IPS-NIHi7 (cell line): ENCODE data around the gene C20orf141.
"Not testable (repeated sequence)": the region's sequence is repeated elsewhere in the genome, so short reads cannot be mapped to it uniquely, and the experiment has no call there.

ENCODE experiments used
- DNase-seq: peaks from one replicate; pipeline ENCODE4 v3.0.0; 2012; ENCODE audit warnings: mixed read lengths; ENCODE audit errors: extremely low spot score

The C20orf141 gene

GRCh38 chr20:2820084-2820895 lies 5.5 kb downstream of the C20orf141 start:
- DNase-seq = peak; percentile 68

DNA sequence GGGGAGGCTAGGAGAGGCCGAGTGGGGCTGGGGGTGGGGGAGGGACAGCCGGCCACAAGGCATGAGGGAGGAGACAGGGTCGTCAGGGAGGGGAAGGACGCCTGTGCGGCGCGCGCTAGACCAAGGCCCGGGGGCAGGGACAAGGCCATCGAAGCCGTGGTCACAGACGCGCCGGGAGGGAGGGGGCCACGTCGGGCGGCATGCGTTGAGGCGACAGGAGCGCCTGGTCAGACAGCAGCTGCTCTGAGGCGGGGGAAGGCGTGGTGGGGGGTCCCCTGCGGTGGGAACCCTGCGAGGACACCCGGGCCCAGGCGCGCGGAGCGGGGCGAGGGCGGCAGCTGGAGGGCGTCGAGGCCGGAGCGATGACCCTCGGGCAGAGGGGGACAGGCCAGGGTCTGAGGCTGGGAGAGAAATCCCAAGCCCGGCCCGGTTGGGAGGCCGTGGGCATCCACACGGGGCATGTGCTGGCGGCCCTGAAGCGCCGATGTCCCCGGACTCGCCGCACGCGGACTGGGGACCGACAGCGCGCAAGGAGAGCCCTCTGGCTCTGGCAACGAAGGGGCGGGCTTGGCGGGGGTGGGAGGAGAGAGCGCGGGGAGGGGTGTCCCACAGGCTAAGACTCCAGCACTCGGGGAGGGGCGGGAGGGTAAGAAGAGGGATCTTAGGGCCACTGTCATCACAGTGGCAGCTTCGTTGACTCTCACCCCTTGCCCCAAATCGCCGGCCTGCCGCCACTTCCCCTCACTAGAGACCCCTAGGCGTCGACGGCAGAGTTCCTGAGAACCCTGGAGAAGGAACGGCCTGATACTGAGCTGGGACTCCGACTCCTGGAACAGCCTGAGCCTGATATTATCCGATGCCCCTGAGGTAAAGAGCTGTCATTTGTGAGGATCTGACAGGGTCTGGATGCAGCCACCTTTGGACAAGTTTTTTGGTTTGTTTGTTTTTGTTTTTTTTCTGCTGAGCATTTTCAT lies 6.4 kb downstream of the C20orf141 start:
- peak; percentile 31 for DNase-seq

DNA sequence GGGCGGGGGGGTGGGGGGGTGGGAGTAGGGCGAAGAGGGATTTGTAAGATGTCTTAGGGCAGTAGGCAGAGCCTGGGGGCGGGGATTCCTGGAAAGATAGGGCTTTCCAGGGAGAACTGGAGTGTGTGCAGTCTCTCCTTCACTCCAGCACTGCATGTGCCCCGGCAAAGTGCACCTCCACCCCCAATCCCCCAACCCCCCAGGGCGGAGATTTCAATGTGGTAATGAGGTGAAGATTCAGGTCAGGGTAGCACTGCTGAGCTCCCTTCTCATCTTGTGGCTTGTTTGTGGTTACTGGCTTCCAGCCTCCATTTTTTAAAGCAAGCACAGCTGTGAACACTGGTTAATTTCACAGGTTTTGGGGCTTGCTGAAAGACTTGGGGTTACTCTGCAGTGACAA lies 7.3 kb downstream of the C20orf141 start:
- DNase-seq = no peak

DNA sequence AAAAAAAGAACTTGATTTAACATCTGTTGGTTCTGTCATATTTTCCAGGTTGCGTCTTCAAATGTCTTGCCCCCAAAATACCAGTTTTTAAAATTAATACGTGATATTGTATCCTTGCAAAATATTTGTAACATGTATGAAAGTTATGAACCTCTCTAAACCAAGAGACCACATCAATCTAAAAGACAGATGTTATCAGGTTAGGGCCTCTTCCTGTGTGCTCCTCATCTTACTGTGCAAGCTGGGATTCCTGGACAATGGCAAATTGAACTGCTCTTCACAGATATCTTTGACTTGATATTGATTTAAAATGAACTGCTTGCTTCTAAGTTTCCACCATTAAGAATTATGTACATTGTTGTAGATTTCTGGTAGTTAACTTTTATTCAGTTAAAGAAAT lies 11.0 kb downstream of the C20orf141 start:
- DNase-seq = no peak

- DNase-seq = no peak
Observed at GRCh38 chr20:2826655-2827054, 11.9 kb downstream of the C20orf141 start.

- DNase-seq = no peak
Observed at GRCh38 chr20:2829376-2829775, 14.6 kb downstream of the C20orf141 start.

DNA sequence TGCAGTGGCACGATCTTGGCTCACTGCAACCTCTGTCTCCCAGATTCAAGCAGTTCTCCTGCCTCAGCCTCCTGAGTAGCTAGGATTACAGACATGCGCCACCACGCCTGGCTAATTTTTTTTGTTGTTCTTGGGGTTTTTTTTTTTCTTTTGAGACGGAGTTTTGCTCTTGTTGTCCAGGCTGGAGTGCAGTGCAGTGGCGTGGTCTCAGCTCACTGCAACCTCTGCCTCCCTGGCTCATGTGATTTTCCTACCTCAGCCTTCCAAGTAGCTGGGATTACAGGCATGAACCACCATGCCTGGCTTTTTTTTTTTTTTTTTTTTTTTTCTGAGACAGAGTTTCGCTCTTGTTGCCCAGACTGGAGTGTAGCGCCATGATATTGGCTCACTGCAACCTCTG lies 16.4 kb downstream of the C20orf141 start:
- DNase-seq = not testable (repeated sequence)

GRCh38 chr20:2833761-2834160 lies 19.0 kb downstream of the C20orf141 start:
- no peak for DNase-seq

DNA sequence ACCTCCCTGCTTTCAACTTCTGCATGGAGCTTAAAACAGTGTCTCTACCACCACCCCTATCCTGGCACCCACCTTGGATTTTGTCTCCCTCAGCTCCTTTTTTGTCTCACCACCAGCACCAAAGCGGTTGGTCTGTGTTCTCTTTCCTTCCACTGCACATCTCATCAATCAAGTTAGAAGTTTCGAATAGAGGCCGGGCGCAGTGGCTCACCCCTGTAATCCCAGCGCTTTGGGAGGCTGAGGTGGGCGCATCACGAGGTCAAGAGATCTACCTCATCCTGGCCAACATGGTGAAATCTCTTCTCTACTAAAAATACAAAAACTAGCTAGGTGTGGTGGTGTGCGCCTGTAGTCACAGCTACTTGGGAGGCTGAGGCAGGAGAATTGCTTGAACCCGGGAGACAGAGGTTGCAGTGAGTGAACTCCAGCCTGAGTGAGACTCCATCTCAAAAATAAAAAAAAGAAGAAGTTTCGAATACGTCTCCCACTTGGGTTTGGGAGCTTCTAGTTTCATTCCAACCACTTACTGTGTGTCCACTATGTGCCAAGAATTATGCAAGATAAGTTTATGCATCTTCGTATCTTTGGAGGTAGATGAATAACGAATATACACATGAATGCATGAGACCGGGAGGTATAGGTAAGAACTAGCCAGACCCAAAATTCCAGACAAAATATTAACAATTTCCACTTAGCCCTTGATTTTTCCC lies 19.8 kb downstream of the C20orf141 start:
- DNase-seq = no peak

DNA sequence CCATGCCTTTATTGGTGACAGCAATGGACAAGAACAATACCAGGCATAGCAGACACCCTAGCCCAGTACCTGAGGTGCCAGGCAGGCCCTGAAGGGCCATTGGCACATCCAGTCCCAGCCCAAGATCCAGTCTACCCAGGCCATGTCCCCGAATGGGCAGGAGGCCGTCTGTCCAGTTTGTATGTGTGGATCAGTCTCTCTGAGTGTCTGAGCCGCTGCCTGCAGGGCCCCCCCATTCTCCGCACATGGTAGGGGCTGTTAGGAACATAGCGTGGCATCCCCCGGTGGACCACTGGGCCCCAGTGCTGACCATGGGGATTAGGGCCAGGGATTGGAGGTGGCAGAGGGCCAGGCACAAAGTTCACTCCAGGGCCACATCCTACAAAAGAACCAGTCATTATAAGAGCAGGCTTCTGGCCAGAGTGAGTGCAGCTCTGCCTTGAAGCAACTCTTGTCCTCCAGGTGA lies 20.6 kb downstream of the C20orf141 start:
- DNase-seq = no peak

DNA sequence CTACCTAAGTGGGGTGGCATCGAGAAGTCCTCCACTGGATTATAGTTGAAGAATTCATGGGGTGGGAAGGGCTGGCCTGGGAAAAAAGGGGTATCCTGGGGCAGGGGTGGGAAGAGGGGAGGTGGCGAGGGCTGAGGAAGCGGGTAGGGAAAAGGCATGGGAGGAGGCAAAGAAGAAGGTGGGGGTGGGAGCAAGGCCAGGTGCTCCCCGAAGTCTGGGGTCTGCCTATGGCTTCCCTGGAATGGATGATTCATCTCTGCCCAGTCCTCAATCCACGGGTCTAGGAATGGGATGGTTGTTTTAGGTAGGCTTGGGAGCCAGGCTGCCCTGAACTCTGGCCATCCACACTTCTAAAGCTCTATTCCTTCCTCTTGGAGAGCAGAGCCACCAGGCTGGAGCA lies 21.2 kb downstream of the C20orf141 start:
- no peak for DNase-seq

DNA sequence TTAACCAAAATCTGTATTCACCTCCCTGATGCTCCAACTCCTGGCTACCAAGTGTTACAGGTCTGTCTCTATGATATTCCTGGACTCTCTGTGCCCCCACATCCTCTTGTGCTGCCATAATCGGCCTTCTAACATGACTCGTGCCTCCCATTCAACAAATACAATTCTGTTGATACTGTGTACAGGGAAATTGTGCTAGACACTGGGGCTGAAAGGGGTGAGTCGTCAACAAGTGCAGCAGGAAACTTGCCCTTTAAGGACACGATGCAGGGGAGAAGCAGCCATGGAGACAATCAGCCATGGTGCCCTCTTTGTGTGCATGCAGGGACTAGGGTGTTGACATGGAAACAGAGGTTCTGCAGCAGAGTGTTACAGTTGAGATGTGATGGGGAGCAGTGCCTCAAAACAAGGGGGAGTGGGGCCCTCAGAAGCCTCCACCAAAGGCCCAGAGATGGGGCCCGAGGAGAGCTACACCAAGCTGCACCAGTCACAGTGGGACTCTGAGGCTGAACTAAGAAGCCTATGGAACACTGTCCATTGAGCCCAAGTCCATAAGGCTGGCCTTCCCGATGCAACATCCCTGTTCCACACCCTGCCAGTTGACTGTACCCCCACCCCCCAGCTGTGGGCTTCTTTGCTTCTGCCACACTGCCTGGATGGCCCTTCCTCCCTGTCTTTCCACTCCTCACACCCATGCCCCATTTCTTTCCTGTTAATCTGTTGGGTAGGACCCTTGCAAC lies 22.6 kb downstream of the C20orf141 start:
- DNase-seq = peak; percentile 1

DNA sequence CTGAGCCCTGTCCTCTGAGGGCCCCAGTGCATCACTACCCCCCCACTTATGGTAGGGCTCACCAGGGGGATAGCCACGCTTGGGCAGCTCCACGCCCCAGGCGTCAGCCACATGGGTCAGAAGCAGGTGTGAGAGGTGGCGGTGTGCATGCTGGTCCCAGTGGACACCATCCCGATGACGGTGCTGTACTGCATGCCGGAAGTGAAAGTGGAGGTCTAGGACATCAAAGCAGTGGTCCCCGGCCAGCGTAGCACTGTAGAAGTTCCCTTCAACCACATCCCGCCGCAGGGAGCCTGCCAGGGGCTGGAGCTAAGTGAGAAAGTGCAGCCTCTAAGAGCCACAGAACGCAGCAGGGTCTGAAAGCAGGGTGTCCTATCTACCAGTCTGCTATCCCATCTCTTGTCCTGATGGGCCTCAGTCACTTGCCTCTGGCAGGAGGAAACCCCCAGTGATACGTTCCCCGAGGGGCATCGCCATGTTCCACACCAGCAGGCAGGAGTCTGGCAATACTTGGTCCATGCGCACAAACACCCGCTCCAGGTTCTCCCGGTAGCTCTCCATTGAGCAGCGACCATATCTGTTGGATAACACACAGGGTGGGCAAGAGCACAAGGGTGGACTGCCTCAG lies 23.5 kb downstream of the C20orf141 start:
- DNase-seq = peak; percentile 3

GRCh38 chr20:2838847-2839671 lies 24.3 kb downstream of the C20orf141 start:
- DNase-seq = peak; percentile 4

GRCh38 chr20:2839732-2840137 lies 24.9 kb downstream of the C20orf141 start:
- no peak for DNase-seq

GRCh38 chr20:2840138-2840966 lies 25.6 kb downstream of the C20orf141 start, which contains the start of the genes PCED1A and VPS16:
TSS of gene PCED1A (minus strand) at chr20:2840655. CDS start at chr20:2839912, 743 bp downstream.
TSS of gene VPS16 (plus strand) at chr20:2840745. CDS start at chr20:2840775, 30 bp downstream.
- DNase-seq = peak; percentile 98

DNA sequence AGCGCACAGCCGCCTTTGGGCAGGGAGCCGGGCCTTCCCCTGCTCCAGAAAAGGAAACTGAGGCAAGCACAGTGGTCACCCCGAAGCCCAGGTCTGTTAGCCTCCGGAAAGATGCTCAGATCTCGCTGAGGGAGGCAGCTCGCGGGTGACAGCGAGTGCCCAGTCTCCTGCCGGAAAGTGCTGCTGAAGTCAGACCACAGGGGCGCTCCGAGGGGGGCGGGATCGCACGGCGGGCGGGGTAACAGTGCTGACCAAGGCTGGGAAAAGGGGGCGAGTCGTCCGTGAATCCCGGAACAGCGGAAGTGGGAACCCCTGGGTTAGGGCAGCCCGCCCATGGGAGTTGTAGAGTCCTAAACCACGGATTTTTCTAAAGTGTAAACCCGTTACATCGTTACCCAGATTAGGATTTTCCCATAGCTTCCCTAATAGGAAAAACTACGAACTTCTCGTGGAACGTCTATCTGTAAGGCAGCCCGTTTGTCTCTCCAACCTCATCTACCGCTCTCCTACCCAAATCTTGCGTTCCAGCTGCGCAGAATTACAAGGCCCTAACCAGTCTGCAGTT lies 26.3 kb downstream of the C20orf141 start:
- DNase-seq = peak; percentile 58

- no peak for DNase-seq
Observed at GRCh38 chr20:2845607-2846006, 30.8 kb downstream of the C20orf141 start.
